Breast epithelium (tissue), 3 donors: ENCODE results near the gene HNF4A.

Experiments used
- POLR2A ChIP-seq: fragments of 450-650 bp; IDR thresholded peaks from one replicate; pipeline ENCODE4 v1.6.1; 2016; ENCODE audit warnings: antibody characterized with exemption, mild to moderate bottlenecking, moderate library complexity
- POLR2AphosphoS5 ChIP-seq, 3 donors: sonication (generic); formaldehyde crosslinking; IDR thresholded peaks; one replicate each; pipeline ENCODE4 v1.6.1; 2017; ENCODE audit warnings: antibody characterized with exemption in 3 of 3
- TF ChIP-seq, protein P1 (sequence below), 3 donors: fragments of 450-650 bp; IDR thresholded peaks; one replicate each; pipeline ENCODE4 v1.5.1; 2016 to 2017; ENCODE audit warnings: antibody characterized with exemption in 3 of 3, mild to moderate bottlenecking in 3 of 3, moderate library complexity in 3 of 3

DNA sequence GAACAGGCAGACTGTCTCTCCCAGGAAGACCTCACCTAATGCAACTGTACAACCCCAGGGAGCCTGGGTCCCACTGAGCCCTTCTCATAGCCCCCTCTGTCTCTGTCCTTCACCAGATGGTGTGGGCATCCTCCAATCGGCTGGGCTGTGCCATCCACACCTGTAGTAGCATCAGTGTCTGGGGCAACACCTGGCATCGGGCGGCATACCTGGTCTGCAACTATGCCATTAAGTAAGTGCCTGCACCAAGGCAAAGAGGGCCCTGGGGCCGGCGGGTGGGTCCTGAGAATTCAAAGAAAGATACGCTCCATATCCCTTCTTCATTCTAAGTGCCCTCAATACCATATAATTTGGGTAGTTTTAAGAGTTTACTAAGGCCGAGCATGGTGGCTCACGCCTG lies 10.4 kb upstream of the HNF4A start:
- TF ChIP-seq, protein P1, sequence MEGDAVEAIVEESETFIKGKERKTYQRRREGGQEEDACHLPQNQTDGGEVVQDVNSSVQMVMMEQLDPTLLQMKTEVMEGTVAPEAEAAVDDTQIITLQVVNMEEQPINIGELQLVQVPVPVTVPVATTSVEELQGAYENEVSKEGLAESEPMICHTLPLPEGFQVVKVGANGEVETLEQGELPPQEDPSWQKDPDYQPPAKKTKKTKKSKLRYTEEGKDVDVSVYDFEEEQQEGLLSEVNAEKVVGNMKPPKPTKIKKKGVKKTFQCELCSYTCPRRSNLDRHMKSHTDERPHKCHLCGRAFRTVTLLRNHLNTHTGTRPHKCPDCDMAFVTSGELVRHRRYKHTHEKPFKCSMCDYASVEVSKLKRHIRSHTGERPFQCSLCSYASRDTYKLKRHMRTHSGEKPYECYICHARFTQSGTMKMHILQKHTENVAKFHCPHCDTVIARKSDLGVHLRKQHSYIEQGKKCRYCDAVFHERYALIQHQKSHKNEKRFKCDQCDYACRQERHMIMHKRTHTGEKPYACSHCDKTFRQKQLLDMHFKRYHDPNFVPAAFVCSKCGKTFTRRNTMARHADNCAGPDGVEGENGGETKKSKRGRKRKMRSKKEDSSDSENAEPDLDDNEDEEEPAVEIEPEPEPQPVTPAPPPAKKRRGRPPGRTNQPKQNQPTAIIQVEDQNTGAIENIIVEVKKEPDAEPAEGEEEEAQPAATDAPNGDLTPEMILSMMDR (IDR thresholded peaks at IDR 0.05): no peak
- TF ChIP-seq POLR2AphosphoS5 (IDR thresholded peaks at IDR 0.05) (no peak), POLR2A (no peak)
